OCI-LY7 (cell line): ENCODE measurements around the gene N4BP2. TPM values are rescaled to one million over a fixed set of nuclear protein-coding genes. Genes with fewer than 3 reads are reported as not detected.
A peak's percentile ranks its signal among the peaks of the same experiment; 100 is the strongest.

Experiments used
- Bru-seq: library from RNA; stranded (reverse); fragments of 400-500 nt; gene quantifications from one replicate; lab custom pipeline; 2021; lab: Mats Ljungman, UMichigan
- BruChase-seq, 2 experiments: library from RNA; stranded (reverse); fragments of 400-500 nt; gene quantifications; one replicate each; lab custom pipeline; 2021; lab: Mats Ljungman, UMichigan
- BruUV-seq: library from RNA; stranded (reverse); fragments of 400-500 nt; replicated peaks from 2 replicates; lab custom pipeline; 2021; lab: Mats Ljungman, UMichigan
- CTCF ChIA-PET: fragments of 300-600 bp; sonication (Branson Sonifier 250); formaldehyde crosslinking; loops from one replicate; lab custom pipeline; 2022; ENCODE audit warnings: antibody characterized with exemption; ENCODE audit not compliant: unreplicated experiment; lab: Charles Lee
- POLR2A ChIA-PET: fragments of 300-600 bp; sonication (Branson Sonifier 250); formaldehyde crosslinking; loops from one replicate; lab custom pipeline; 2022; ENCODE audit warnings: antibody characterized with exemption; lab: Charles Lee
- DNase-seq: peaks from one replicate; pipeline ENCODE4 v3.0.0-alpha.2; 2015; ENCODE audit warnings: low spot score
- H2AFZ ChIP-seq: fragments of 200-600 bp; sonication (generic), shearing (Covaris generic); 2 replicates; pipeline ENCODE4 v1.6.1; 2014; ENCODE audit warnings: mild to moderate bottlenecking, antibody characterized with exemption, low read length, moderate library complexity
- H3K27ac ChIP-seq: fragments of 200-600 bp; sonication (generic); 2 replicates; pipeline ENCODE4 v1.5.1; 2014; ENCODE audit warnings: mixed run types, low read depth, mild to moderate bottlenecking, moderate library complexity, low read length, inconsistent platforms; ENCODE audit not compliant: poor library complexity, severe bottlenecking
- H3K36me3 ChIP-seq: fragments of 200-600 bp; sonication (generic); 2 replicates; pipeline ENCODE4 v1.6.1; 2014; ENCODE audit warnings: mild to moderate bottlenecking, antibody characterized with exemption, low read length, moderate library complexity, mixed read lengths; ENCODE audit not compliant: insufficient read depth
- H3K4me1 ChIP-seq: fragments of 200-600 bp; sonication (generic); 2 replicates; pipeline ENCODE4 v1.5.1; 2014; ENCODE audit warnings: mild to moderate bottlenecking, low read length; ENCODE audit not compliant: insufficient read depth, poor library complexity, severe bottlenecking
- H3K4me2 ChIP-seq: fragments of 200-600 bp; sonication (generic); 2 replicates; pipeline ENCODE4 v1.6.1; 2014; ENCODE audit warnings: mild to moderate bottlenecking, low read length
- H3K4me3 ChIP-seq: fragments of 200-600 bp; sonication (generic); 2 replicates; pipeline ENCODE4 v1.5.1; 2014; ENCODE audit warnings: mild to moderate bottlenecking, low read depth, low read length; ENCODE audit not compliant: poor library complexity, severe bottlenecking
- H3K79me2 ChIP-seq: fragments of 200-600 bp; sonication (generic); 2 replicates; pipeline ENCODE4 v1.6.1; 2016; ENCODE audit warnings: low read depth, mild to moderate bottlenecking, low read length, moderate library complexity, mixed read lengths; ENCODE audit not compliant: insufficient read depth
- H3K9me2 ChIP-seq: fragments of 200-600 bp; sonication (generic); 2 replicates; pipeline ENCODE4 v1.6.1; 2016; ENCODE audit warnings: mild to moderate bottlenecking, low read length, mixed read lengths; ENCODE audit not compliant: insufficient read depth
- H3K9me3 ChIP-seq: fragments of 200-600 bp; sonication (generic); 2 replicates; pipeline ENCODE4 v1.6.1; 2014; ENCODE audit warnings: mild to moderate bottlenecking, mixed run types, low read length, mixed read lengths
- H4K20me1 ChIP-seq: fragments of 200-600 bp; sonication (generic); 2 replicates; pipeline ENCODE4 v1.6.1; 2014; ENCODE audit warnings: mild to moderate bottlenecking, antibody characterized with exemption, low read length, moderate library complexity, mixed read lengths; ENCODE audit not compliant: insufficient read depth
- CTCF ChIP-seq: fragments of 200-600 bp; sonication (generic); conservative IDR thresholded peaks from 2 replicates; pipeline ENCODE4 v1.5.1; 2014; ENCODE audit warnings: mild to moderate bottlenecking, antibody characterized with exemption, low read length, moderate library complexity, mixed read lengths
- EZH2phosphoT487 ChIP-seq: fragments of 200-600 bp; sonication (generic); IDR thresholded peaks from 2 replicates; pipeline ENCODE4 v1.6.1; 2018; ENCODE audit warnings: low read depth, borderline replicate concordance, mild to moderate bottlenecking, mixed run types, antibody characterized with exemption, low read length, moderate library complexity, mixed read lengths
- intact Hi-C: fragments of 100-400 bp; cut with micrococcal nuclease; formaldehyde crosslinking; loops from one replicate; pipeline ENCODE4 v1.10.0; 2022; ENCODE audit not compliant: unreplicated experiment
- long read RNA-seq: library from polyadenylated mRNA; stranded (forward); transcript quantifications from one replicate; pipeline ENCODE4 v2.0.0, GENCODE V29; 2022
- total RNA-seq, 2 experiments: library from RNA; depleted of rRNA in 1 of 2; stranded (reverse); fragments of >200 nt in 1 of 2; shearing (Covaris generic) in 1 of 2; gene quantifications; 2 replicates each; pipeline ENCODE4 v1.2.3, GENCODE V29; 2014 to 2022

Gene N4BP2
- total RNA-seq (2014; rRNA removed; shearing (Covaris generic)), result 11.4 and 12.5 TPM in 2 replicates
- 17.8 and 21.5 TPM in 2 replicates for total RNA-seq (2022)
- percentile 77 among the genes with signal in this experiment for Bru-seq, nascent RNA
- BruChase-seq, experiment 1, labeled RNA remaining after a 6-hour chase, result percentile 85 among the genes with signal in this experiment
- BruChase-seq, experiment 2, labeled RNA remaining after a 2-hour chase, result percentile 83 among the genes with signal in this experiment
- long read RNA-seq, full-length matches to known transcripts, result 1 of 15 reads
- long read RNA-seq, partial matches to known transcripts, result 6 of 15 reads
- long read RNA-seq, other reads (novel, unspliced or antisense), result 8 of 15 reads

DNA sequence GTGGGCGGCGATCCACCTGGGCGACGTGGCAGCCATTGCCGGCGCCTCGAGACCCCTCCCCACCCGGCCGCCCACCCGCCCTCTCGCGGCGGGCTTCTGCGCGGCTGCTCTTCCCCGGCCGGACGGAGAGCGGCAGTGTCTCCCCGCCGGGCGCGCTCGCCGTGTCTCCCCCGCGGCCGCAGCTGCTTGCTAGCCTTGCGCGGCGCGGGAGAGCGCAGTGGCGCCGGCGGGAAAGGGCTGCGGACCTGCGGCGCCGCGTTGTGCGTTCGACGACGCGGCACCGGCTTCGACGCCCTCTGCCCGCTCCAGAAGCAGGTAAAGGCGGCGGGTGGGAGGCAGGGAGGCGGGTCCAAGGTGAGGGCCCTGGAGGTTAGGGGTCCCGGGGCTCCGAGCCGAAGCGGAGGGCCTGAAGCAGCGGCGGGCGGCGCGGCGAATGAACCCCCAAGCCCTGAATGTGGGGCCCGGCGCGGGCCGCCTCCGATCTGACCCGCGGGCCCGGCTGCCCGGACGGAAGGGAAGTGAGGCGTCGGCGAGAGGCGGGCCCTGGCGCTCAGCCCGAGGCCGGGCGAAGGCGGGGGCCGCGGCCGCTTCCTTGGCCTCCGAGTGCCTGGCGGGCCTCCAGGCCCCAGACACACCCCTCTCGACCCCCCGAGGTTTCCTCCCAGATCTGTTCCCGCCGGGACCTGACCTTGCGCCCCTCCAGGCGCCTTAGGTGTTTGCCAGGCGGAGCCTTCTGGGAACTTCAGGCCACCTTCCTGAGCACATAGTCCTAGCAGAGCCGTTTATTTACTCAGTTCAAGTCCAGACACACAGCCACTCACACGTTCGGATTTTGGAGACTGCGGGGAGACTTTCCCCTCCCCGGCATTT lies at the start of gene N4BP2:
TSS of gene N4BP2 (plus strand) at position 135 of the 870 bp plus-strand sequence. CDS start 40,491 bp downstream, outside the sequence.
- H3K79me2 ChIP-seq, result peaks cover 20% of the 10 kb centered on the region
- H3K9me3 ChIP-seq, result no peaks in the 10 kb centered on the region
- peak; percentile 92 for DNase-seq
- intact Hi-C loops, result loop anchor here (1.0 to 10.0 kb wide), 9 partner anchors 80 to 665 kb away; partner anchors contain the start of genes PDS5A, RHOH and UBE2K
- H3K36me3 ChIP-seq, result no peaks in the 10 kb centered on the region
- H2AFZ ChIP-seq, result peak within 1 kb of the TSS; percentile 94
- ChIA-PET CTCF (interaction anchor here (0.6 to 1.5 kb wide), 4 partner anchors 251 to 457 kb away, joined by 4 to 11 read pairs (median 5); no protein-coding TSS in a partner anchor), POLR2A (interaction anchor here (0.6 to 1.6 kb wide), 16 partner anchors 10 to 436 kb away, joined by 3 to 7 read pairs (median 3); no protein-coding TSS in a partner anchor)
- TF ChIP-seq CTCF, result peak; percentile 76
- TF ChIP-seq EZH2phosphoT487, result no peak
- BruUV-seq, result no TSS peak
- no peaks in the 10 kb centered on the region for H3K9me2 ChIP-seq
- peak within 1 kb of the TSS; percentile 87 for H3K4me2 ChIP-seq
- no peaks in the 10 kb centered on the region for H4K20me1 ChIP-seq
- H3K4me1 ChIP-seq, result peaks cover 38% of the 10 kb centered on the region
- H3K4me3 ChIP-seq, result peak within 1 kb of the TSS; percentile 79
- peak within 1 kb of the TSS; percentile 79 for H3K27ac ChIP-seq

GRCh38 chr4:40016007-40016406 lies 40.6 kb upstream of the N4BP2 start:
- TF ChIP-seq EZH2phosphoT487 (no peak), CTCF (no peak)
- no peaks in the 10 kb centered on the region for H3K9me3 ChIP-seq
- H3K36me3 ChIP-seq, result no peaks in the 10 kb centered on the region
- H3K4me2 ChIP-seq, result no peak overlapping the region
- DNase-seq, result no peak
- intact Hi-C loops, result no loop called here
- H3K27ac ChIP-seq, result no peak overlapping the region
- ChIA-PET POLR2A (no interaction called here), CTCF (no interaction called here)
- no peaks in the 10 kb centered on the region for H3K9me2 ChIP-seq
- no peaks in the 10 kb centered on the region for H4K20me1 ChIP-seq
- H2AFZ ChIP-seq, result no peak overlapping the region
- H3K4me1 ChIP-seq, result no peaks in the 10 kb centered on the region
- BruUV-seq, result no TSS peak
- H3K79me2 ChIP-seq, result no peaks in the 10 kb centered on the region
- no peak overlapping the region for H3K4me3 ChIP-seq
